Measurements from ENCODE around the gene CYB5R2.

The CYB5R2 gene

GRCh38 chr11:7642747-7643146 is 30.6 kb downstream of the CYB5R2 start:
- H3K4me3 ChIP-seq (replicated peaks; ENCODE audit: low read depth, low read length): no peak overlapping the region
- no peak for TF ChIP-seq CTCF (IDR thresholded peaks at IDR 0.05; ENCODE audit: low read length, missing control alignments)
- DNase-seq (ENCODE audit: low read depth): no peak

- no peak for DNase-seq (ENCODE audit: low read depth)
- no peak for TF ChIP-seq CTCF (IDR thresholded peaks at IDR 0.05; ENCODE audit: low read length, missing control alignments)
- H3K4me3 ChIP-seq (replicated peaks; ENCODE audit: low read depth, low read length): no peak overlapping the region
Measured at GRCh38 chr11:7640816-7641215, 32.5 kb downstream of the CYB5R2 start.

- H3K4me3 ChIP-seq (replicated peaks; ENCODE audit: low read depth, low read length): no peak overlapping the region
- no peak for DNase-seq (ENCODE audit: low read depth)
- TF ChIP-seq CTCF (IDR thresholded peaks at IDR 0.05; ENCODE audit: low read length, missing control alignments): no peak
Measured at GRCh38 chr11:7639643-7640025, 33.7 kb downstream of the CYB5R2 start.

GRCh38 chr11:7638710-7639642 is 34.3 kb downstream of the CYB5R2 start:
- no peak for DNase-seq (ENCODE audit: low read depth)
- no peak overlapping the region for H3K4me3 ChIP-seq (replicated peaks; ENCODE audit: low read depth, low read length)
- TF ChIP-seq CTCF (IDR thresholded peaks at IDR 0.05; ENCODE audit: low read length, missing control alignments): no peak

GRCh38 chr11:7637447-7638157 is 35.7 kb downstream of the CYB5R2 start:
- peak; percentile 97 for DNase-seq (ENCODE audit: low read depth)
- H3K4me3 ChIP-seq (replicated peaks; ENCODE audit: low read depth, low read length): no peak overlapping the region
- TF ChIP-seq CTCF (IDR thresholded peaks at IDR 0.05; ENCODE audit: low read length, missing control alignments): no peak

GRCh38 chr11:7636350-7636749 is 37.0 kb downstream of the CYB5R2 start:
- no peak for DNase-seq (ENCODE audit: low read depth)
- H3K4me3 ChIP-seq (replicated peaks; ENCODE audit: low read depth, low read length): no peak overlapping the region
- no peak for TF ChIP-seq CTCF (IDR thresholded peaks at IDR 0.05; ENCODE audit: low read length, missing control alignments)
